Small intestine (tissue), 7 donors: ENCODE data around the gene MYO9B. TPM values are rescaled to one million over a fixed set of nuclear protein-coding genes. Genes with fewer than 3 reads are reported as not detected.

ENCODE experiments used
- DNase-seq, 2 donors: peaks; one replicate each; pipeline versions ENCODE4 v3.0.0 to v3.0.0-alpha.2; 2013
- FAIRE-seq: peaks from 2 replicates; lab custom pipeline; 2012; peaks lifted over from hg19 to GRCh38; lab: Jason Lieb, UNC
- H3K27ac ChIP-seq, 3 donors: one replicate each; pipeline ENCODE4 v1.5.1; 2013; ENCODE audit warnings: low read length in 2 of 3, mild to moderate bottlenecking in 2 of 3, control low read depth in 1 of 3, inconsistent platforms in 1 of 3, low read depth in 1 of 3, moderate library complexity in 1 of 3
- H3K27me3 ChIP-seq, 3 donors: one replicate each; pipeline ENCODE4 v1.6.1; 2013; ENCODE audit warnings: low read length in 3 of 3, inconsistent platforms in 1 of 3; ENCODE audit not compliant: control insufficient read depth in 3 of 3, insufficient read depth in 3 of 3
- H3K36me3 ChIP-seq, 3 donors: one replicate each; pipeline ENCODE4 v1.6.1; 2013; ENCODE audit warnings: low read length in 3 of 3, inconsistent platforms in 1 of 3, low read depth in 1 of 3, mild to moderate bottlenecking in 1 of 3, moderate library complexity in 1 of 3; ENCODE audit not compliant: control insufficient read depth in 3 of 3, insufficient read depth in 2 of 3
- H3K4me1 ChIP-seq, 3 donors: one replicate each; pipeline ENCODE4 v1.6.1; 2013; ENCODE audit warnings: low read length in 2 of 3, inconsistent platforms in 1 of 3, low read depth in 1 of 3, mild to moderate bottlenecking in 1 of 3, moderate library complexity in 1 of 3; ENCODE audit not compliant: control insufficient read depth in 3 of 3, insufficient read depth in 2 of 3
- H3K4me3 ChIP-seq, 3 donors: one replicate each; pipeline ENCODE4 v1.5.1; 2013; ENCODE audit warnings: low read length in 3 of 3, control low read depth in 1 of 3, inconsistent platforms in 1 of 3, low read depth in 1 of 3, mild to moderate bottlenecking in 1 of 3, moderate library complexity in 1 of 3
- H3K9me3 ChIP-seq, 2 donors: one replicate each; pipeline ENCODE4 v1.6.1; 2013; ENCODE audit warnings: low read depth in 1 of 2, low read length in 1 of 2; ENCODE audit not compliant: control insufficient read depth in 2 of 2, insufficient read depth in 1 of 2
- WGBS, 3 donors: extraction: QIAGEN DNeasy Blood & Tissue Kit; methylation state at CpG; one replicate each; pipeline ENCODE4 v1.1.7; 2013; 5-methylcytosine and 5-hydroxymethylcytosine counted together
- polyA plus RNA-seq, 4 donors: library from polyadenylated mRNA; stranded (reverse) in 3 of 4; unstranded in 1 of 4; fragments of 200-250 nt in 3 of 4; fragments of 120-200 nt in 1 of 4; gene quantifications; one replicate each; pipeline versions ENCODE4 v1.2.1 to v1.2.3, GENCODE V29; 2013
- donor health status: healthy with polysubstance abuse.
- donor health status: control.
- donor health status: control.
- donor health status: Bipolar disorder and iron deficiency.
- donor health status: healthy.

MYO9B gene
- polyA plus RNA-seq, 4 donors: 31.6 to 62.1 (median 47.9) TPM

DNA sequence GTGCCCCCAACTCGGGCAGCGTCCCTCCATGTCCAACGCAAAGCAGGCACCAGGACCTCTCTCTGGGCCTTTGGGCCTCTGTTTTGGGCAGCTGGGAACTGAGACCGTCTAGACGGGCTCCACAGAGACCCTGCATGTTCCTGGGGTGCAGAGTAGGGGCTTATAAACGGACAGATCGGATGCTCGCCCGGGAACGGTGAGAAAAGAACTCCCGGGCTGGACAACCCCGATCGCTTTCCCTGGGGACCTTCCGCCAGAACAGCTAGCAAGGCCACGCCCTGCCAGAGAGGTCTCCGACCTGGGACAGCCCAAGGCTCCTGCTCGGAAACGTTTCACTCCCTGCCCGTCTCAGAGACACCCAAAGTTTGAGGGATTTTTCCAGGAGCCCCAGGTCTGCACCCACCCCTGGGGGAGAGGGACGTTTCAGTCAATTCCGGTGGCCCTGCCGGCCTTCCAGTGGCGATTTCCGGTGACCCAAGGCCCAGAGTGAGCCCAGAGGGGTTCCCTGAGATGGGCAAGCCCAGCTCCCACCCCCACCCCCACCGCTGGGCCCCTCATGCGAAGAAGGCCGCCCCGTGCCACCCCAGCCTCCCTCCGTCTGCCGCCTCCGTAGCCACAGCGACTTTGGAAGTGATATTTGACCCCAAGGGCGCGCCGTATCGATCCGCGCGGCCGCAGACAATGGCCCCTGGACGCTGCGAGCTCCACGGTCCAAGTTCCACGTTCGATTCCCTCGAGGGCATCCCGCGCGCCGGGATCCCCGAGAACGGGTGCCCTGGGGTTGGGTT is 168.4 kb downstream of the MYO9B start:
- WGBS, 3 donors: 8 to 22% (median 19%) methylated on average over 48 to 52 of the region's 52 CpGs
- Histone ChIP-seq H3K27ac (peak overlapping the region; percentile 83 to 91 (median 85)), H3K4me1 (peaks cover 4 to 58% (median 6%) of the 10 kb centered on the region in 3 donors), H3K36me3 (peaks cover 0 to 27% (median 5%) of the 10 kb centered on the region in 3 donors), H3K4me3 (peak overlapping the region; percentile 86 to 98 (median 93)), H3K27me3 (no peaks in the 10 kb centered on the region), H3K9me3 (no peaks in the 10 kb centered on the region)
- DNase-seq (peak; percentile 74 to 79), FAIRE-seq (no peak)

DNA sequence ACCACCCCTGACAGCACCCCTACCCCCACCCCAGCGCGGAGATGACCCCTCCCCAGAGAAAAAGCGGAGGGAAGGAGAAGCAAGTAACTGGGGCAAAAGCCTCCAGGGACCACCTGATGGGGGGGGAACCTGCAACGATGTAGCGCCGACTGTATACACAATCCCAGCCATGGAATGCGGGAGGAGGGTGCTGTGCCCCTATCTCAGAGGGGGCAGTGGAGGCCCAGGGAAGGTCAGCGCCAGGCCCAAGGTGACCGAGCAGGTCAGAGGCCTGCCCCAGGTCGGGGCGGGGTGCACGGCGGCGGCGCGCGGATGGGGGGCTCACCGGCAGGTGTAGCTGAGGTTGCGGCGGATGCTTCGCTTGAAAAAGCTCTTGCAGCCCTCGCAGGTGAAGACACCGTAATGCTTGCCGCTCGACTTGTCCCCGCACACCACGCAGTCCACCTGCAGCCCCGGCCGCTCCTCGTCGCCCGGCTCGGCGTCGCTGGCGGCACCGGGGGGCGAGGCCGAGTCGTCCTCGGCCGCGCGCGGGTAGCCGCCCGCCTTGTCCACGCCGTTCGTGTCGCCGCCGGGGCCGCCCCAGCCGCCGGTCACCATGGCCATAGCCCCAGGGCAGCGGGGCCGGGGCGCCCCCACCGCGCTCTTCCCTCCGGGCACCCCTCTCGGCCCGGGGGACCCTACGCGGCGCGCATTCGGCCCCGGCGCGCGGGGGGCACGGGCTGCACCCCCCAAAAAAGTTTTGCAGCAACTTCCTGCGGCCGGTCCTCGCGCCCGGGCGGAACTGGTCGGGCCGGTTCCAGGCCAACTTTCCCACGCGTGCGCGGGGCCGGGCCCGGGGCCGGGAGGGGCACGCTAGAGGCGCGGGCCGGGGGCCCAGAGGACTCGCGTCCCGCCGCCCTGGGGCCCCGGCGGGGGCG is 169.3 kb downstream of the MYO9B start:
- H3K36me3 ChIP-seq: peaks cover 0 to 23% (median 4%) of the 10 kb centered on the region in 3 donors
- FAIRE-seq: no peak
- no peaks in the 10 kb centered on the region for H3K27me3 ChIP-seq
- 1 to 4% (median 2%) methylated on average over 36 to 100 of the region's 100 CpGs for WGBS, 3 donors
- H3K4me1 ChIP-seq: peaks cover 3 to 59% (median 6%) of the 10 kb centered on the region in 3 donors
- H3K27ac ChIP-seq: peak overlapping the region; percentile 83 to 91 (median 85)
- no peaks in the 10 kb centered on the region for H3K9me3 ChIP-seq
- H3K4me3 ChIP-seq: peak overlapping the region; percentile 86 to 98 (median 93)
- DNase-seq: peak in 1 of 2 donors; percentile 71

DNA sequence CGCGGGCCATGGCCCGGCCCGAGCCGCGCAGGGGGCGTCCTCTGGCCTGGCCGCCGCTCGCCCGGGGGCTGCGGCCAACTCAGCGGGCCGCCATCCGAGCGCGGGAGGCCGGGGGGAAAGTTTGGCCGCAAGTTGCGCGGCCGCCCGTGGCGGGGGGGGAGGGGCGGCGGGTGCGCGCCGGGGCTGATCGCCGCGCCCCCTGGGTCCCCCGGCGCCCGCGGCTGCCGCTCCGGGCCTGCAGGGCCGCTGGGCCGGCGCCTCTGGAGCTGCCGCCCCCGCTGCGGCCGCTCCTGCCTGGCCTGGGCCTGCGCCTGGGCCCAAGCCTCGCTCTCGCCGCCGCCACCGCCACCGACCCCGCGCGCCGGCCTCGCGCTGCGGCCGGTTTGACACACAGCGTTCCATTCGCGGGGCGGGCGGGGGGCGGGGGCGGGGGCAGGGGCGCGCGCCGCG is 170.0 kb downstream of the MYO9B start, which contains the start of gene NR2F6:
NR2F6 (minus strand) TSS at position 385 of the 450 bp plus-strand sequence. CDS start 699 bp downstream, outside the sequence.
- Histone ChIP-seq H3K27me3 (no peaks in the 10 kb centered on the region), H3K4me1 (peaks cover 0 to 52% (median 3%) of the 10 kb centered on the region in 3 donors), H3K4me3 (peak within 1 kb of the TSS; percentile 86 to 98 (median 93)), H3K27ac (peak within 1 kb of the TSS; percentile 86 to 93 (median 93)), H3K36me3 (peaks cover 0 to 16% (median 0%) of the 10 kb centered on the region in 3 donors), H3K9me3 (no peaks in the 10 kb centered on the region)
- DNase-seq (no peak), FAIRE-seq (no peak)
- WGBS, 3 donors: 0 to 1% (median 1%) methylated on average over 16 to 72 of the region's 72 CpGs

DNA sequence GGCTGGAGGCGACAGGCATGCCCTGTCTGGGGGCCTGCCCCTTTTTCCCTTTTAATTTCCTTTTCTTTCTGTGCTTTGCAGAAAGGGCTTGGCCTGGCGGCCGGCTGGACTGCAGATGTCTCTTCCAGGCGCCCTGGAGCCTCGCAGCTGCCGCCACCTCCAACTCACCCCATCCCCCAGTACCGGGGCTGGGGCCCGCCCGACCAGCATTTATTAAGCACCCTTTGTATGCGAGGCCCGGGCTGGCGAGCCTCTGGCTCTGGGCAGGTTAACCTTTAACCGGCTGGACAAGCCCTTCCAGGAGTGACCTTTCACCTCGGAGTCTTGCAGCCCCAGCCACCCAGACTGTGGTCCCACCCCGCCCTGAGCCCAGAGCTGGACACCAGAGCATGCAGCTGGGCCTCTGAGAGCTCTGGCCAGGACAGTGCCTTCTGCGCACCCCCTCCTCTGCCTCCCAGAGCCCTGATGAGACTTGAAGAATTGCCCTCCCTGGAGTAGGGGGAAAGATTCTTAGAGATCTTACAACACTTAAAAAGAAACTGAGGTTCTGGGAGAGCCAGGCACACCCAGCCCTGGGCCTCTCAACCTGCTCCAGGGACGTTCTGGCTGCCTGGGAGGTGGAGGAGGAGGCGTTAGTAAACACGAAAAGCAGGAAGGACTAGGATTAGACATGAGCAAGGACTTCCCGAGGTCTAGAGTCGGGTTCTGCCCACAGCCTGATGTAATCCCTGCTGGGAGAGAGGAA is 171.3 kb downstream of the MYO9B start:
- Histone ChIP-seq H3K4me1 (peaks cover 0 to 42% (median 3%) of the 10 kb centered on the region in 3 donors), H3K4me3 (peak overlapping the region in 2 of 3 donors; percentile 59 to 93), H3K27ac (peak overlapping the region; percentile 86 to 93 (median 93)), H3K36me3 (peaks cover 0 to 5% (median 0%) of the 10 kb centered on the region in 3 donors), H3K27me3 (no peaks in the 10 kb centered on the region), H3K9me3 (no peaks in the 10 kb centered on the region)
- FAIRE-seq (no peak), DNase-seq (peak in 1 of 2 donors; percentile 72)
- 13 to 17% (median 13%) methylated on average over 18 to 21 of the region's 21 CpGs for WGBS, 3 donors

DNA sequence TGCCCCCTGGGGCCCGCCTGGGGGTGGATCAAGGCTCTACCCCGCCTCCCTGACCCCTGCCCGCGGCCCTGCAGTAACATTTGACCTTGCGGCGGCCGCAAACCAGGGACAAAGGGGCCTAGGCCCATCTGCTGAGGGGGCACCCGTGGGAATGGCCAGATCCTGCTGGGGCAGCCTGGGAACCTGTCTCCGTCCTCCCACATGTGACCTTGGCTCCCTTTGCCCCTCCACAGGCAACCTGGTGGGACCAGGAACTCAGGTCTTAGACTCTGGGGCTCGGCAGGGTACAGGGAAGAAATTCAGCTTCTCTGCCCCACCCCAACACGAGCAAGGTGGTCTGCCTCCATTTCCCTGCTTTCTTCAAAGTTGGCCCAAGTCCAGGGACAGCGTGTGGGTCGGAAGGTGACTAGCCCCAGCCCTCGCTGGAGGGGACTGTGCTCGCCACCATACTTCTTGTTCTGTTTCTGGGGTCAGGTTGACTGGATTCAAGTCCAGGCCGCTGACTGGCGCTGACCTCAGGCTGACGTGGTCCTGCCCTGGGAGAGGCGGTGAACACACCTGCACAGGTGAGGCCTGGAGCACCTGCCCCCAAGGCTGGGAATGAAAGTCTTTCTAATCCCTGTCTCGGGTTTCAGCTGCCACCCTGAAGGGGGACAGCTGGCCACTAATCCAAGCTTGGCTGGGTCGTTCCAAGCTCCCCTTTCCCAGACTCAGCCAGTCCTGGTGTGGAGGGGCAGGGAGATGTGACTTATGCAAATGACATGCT is 172.6 kb downstream of the MYO9B start:
- Histone ChIP-seq H3K27me3 (no peaks in the 10 kb centered on the region), H3K27ac (peak overlapping the region; percentile 77 to 93 (median 86)), H3K4me1 (peaks cover 0 to 34% (median 3%) of the 10 kb centered on the region in 3 donors), H3K36me3 (peaks cover 0 to 2% (median 0%) of the 10 kb centered on the region in 3 donors), H3K9me3 (no peaks in the 10 kb centered on the region), H3K4me3 (no peak overlapping the region)
- FAIRE-seq: no peak
- WGBS, 3 donors: 29 to 52% (median 44%) methylated on average over 20 to 21 of the region's 21 CpGs
- DNase-seq: peak; percentile 73 to 75

DNA sequence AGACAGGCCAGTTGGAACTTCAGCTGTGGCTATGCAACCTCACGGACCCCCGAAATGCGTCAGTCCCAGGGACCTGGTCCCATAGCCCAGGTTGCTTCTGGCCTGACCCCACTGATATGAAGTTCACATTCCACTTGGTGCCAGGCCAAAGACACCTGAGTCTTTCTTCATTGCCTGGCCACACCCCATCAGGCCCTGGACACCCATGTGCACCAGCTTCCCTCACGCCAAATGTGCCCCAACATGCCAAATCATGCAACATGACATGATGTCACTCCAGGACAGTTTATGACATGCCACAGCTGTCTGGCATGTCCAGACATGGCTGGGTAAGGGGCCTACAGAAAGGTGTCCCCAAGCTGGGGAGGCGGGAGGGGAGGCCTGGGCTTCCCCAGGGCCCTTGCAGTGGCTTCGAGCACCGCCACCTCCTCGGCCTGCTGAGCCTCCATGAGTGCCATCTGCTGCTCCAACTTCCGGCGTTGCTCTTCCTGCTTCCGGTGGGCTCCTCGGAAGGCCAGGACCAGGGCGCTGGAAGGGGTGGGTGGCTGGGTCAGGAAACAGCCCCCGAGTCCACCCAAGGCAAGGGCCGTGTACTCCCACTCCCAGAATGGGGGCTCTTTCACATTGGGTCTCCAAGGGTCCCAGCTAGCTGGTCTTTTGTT is 174.4 kb downstream of the MYO9B start:
- Histone ChIP-seq H3K4me1 (peaks cover 0 to 31% (median 3%) of the 10 kb centered on the region in 3 donors), H3K9me3 (no peaks in the 10 kb centered on the region), H3K36me3 (no peaks in the 10 kb centered on the region), H3K27me3 (no peaks in the 10 kb centered on the region), H3K27ac (no peak overlapping the region), H3K4me3 (no peak overlapping the region)
- no peak for FAIRE-seq
- peak in 1 of 2 donors; percentile 83 for DNase-seq
- WGBS, 3 donors: 71 to 80% (median 79%) methylated on average over 14 to 15 of the region's 15 CpGs

DNA sequence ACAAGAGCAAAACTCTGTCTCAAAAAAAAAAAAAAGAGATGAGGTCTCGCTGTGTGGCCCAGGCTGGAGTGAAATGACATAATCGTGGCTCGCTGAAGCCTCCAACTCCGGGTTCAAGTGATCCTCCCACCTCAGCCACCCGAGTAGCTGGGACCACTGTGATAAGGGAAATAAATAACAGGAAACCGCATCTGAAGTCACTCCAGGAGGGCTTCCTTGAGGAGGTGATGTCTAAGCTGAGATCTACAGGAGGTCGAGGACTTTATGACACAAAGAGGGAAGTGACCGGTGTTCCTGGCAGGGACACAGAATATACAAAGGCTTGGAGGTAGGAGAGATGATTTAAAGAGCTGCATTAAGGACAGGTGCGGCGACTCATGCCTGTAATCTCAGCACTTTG is 179.1 kb downstream of the MYO9B start:
- FAIRE-seq: no peak
- 59 to 81% (median 62%) methylated on average over 10 of the region's 10 CpGs for WGBS, 3 donors
- no peak overlapping the region for H3K27ac ChIP-seq

More for the DNA sequence above, 179.1 kb downstream of the MYO9B start:
- Histone ChIP-seq H3K36me3 (no peaks in the 10 kb centered on the region), H3K4me3 (no peak overlapping the region), H3K4me1 (peaks cover 0 to 1% (median 0%) of the 10 kb centered on the region in 3 donors), H3K9me3 (peaks cover 0 to 10% of the 10 kb centered on the region in 2 donors), H3K27me3 (no peaks in the 10 kb centered on the region)
- no peak for DNase-seq
